Osteoblast (primary cell): ENCODE data around the gene PLET1. TPM values are rescaled to one million over a fixed set of nuclear protein-coding genes. Genes with fewer than 3 reads are reported as not detected.

Experiments
- DNase-seq: peaks from one replicate; pipeline ENCODE4 v3.0.0; 2011; ENCODE audit warnings: low spot score, mixed read lengths; ENCODE audit not compliant: insufficient read length; ENCODE audit errors: missing footprints
- H2AFZ ChIP-seq: 2 replicates; pipeline ENCODE4 v1.6.0; 2011; ENCODE audit warnings: mild to moderate bottlenecking, low read length
- H3K27ac ChIP-seq: 2 replicates; pipeline ENCODE4 v1.5.1; 2011; ENCODE audit warnings: mild to moderate bottlenecking, low read depth, low read length, moderate library complexity
- H3K27me3 ChIP-seq: 2 replicates; pipeline ENCODE4 v1.6.0; 2012; ENCODE audit warnings: mild to moderate bottlenecking, control low read depth, inconsistent platforms, low read length, moderate library complexity; ENCODE audit not compliant: insufficient read depth
- H3K36me3 ChIP-seq: 2 replicates; pipeline ENCODE4 v1.5.1; 2011; ENCODE audit warnings: mild to moderate bottlenecking, low read length, control low read depth, moderate library complexity; ENCODE audit not compliant: insufficient read depth
- H3K4me1 ChIP-seq: 2 replicates; pipeline ENCODE4 v1.5.1; 2011; ENCODE audit warnings: mild to moderate bottlenecking, low read length, control low read depth, moderate library complexity; ENCODE audit not compliant: insufficient read depth
- H3K4me2 ChIP-seq: 2 replicates; pipeline ENCODE4 v1.6.0; 2011; ENCODE audit warnings: mild to moderate bottlenecking, low read length; ENCODE audit not compliant: insufficient read depth
- H3K4me3 ChIP-seq: fragments of 200-600 bp; sonication (generic); 3 replicates; pipeline ENCODE4 v1.5.1; 2012; ENCODE audit warnings: mild to moderate bottlenecking, low read length, inconsistent platforms; ENCODE audit not compliant: insufficient read depth
- H3K79me2 ChIP-seq: 2 replicates; pipeline ENCODE4 v1.6.0; 2012; ENCODE audit warnings: mild to moderate bottlenecking, low read length, control low read depth, inconsistent platforms; ENCODE audit not compliant: insufficient read depth
- H3K9me3 ChIP-seq: 2 replicates; pipeline ENCODE4 v1.5.1; 2011; ENCODE audit warnings: low read depth, low read length, control low read depth
- H4K20me1 ChIP-seq: 2 replicates; pipeline ENCODE4 v1.6.0; 2012; ENCODE audit warnings: mild to moderate bottlenecking, low read length, control low read depth; ENCODE audit not compliant: insufficient read depth
- CTCF ChIP-seq: IDR thresholded peaks from 2 replicates; pipeline ENCODE4 v1.5.1; 2011; ENCODE audit warnings: mild to moderate bottlenecking, low read depth, low read length, moderate library complexity; ENCODE audit errors: extremely low read depth
- total RNA-seq: library from RNA; depleted of rRNA; stranded (reverse); fragments of >200 nt; gene quantifications from 2 replicates; pipeline ENCODE4 v1.2.3, GENCODE V29; 2012

PLET1 gene
- total RNA-seq = not detected in 2 replicates

- Histone ChIP-seq H3K4me3 (no peak within 1 kb of the TSS), H3K4me1 (peaks cover 5% of the 10 kb centered on the region), H3K4me2 (no peak within 1 kb of the TSS), H3K27ac (no peak within 1 kb of the TSS), H3K27me3 (no peaks in the 10 kb centered on the region), H3K79me2 (no peaks in the 10 kb centered on the region), H4K20me1 (no peaks in the 10 kb centered on the region), H3K36me3 (no peaks in the 10 kb centered on the region), H2AFZ (no peak within 1 kb of the TSS), H3K9me3 (no peaks in the 10 kb centered on the region)
- no peak for TF ChIP-seq CTCF
- no peak for DNase-seq
Measured at GRCh38 chr11:112260490-112260889, at the start of gene PLET1. Gene PLET1, minus strand, starts transcription at chr11:112260860. Its CDS starts 271 bp downstream, at chr11:112260589.

GRCh38 chr11:112310419-112310818 lies 49.8 kb upstream of the PLET1 start:
- no peak overlapping the region for H2AFZ ChIP-seq
- H3K4me3 ChIP-seq = no peak overlapping the region
- H3K9me3 ChIP-seq = no peaks in the 10 kb centered on the region

GRCh38 chr11:112308651-112309050 lies 48.0 kb upstream of the PLET1 start:
- H2AFZ ChIP-seq = no peak overlapping the region
- no peaks in the 10 kb centered on the region for H4K20me1 ChIP-seq
- no peaks in the 10 kb centered on the region for H3K79me2 ChIP-seq
- no peak for DNase-seq
- no peak overlapping the region for H3K27ac ChIP-seq
- H3K4me2 ChIP-seq = no peak overlapping the region
- TF ChIP-seq CTCF = no peak
- peaks cover under 1% of the 10 kb centered on the region for H3K4me1 ChIP-seq
- H3K9me3 ChIP-seq = no peaks in the 10 kb centered on the region
- H3K4me3 ChIP-seq = no peak overlapping the region
- no peaks in the 10 kb centered on the region for H3K27me3 ChIP-seq
- no peaks in the 10 kb centered on the region for H3K36me3 ChIP-seq

More at GRCh38 chr11:112310419-112310818, 49.8 kb upstream of the PLET1 start:
- no peak for DNase-seq
- Histone ChIP-seq H4K20me1 (no peaks in the 10 kb centered on the region), H3K79me2 (no peaks in the 10 kb centered on the region), H3K4me2 (no peak overlapping the region), H3K27me3 (no peaks in the 10 kb centered on the region), H3K27ac (no peak overlapping the region), H3K4me1 (no peaks in the 10 kb centered on the region), H3K36me3 (no peaks in the 10 kb centered on the region)
- no peak for TF ChIP-seq CTCF

- Histone ChIP-seq H3K79me2 (no peaks in the 10 kb centered on the region), H3K27ac (no peak overlapping the region), H3K36me3 (no peaks in the 10 kb centered on the region), H3K4me2 (no peak overlapping the region), H3K4me1 (peaks cover 8% of the 10 kb centered on the region), H3K4me3 (no peak overlapping the region), H4K20me1 (no peaks in the 10 kb centered on the region), H3K9me3 (no peaks in the 10 kb centered on the region), H2AFZ (no peak overlapping the region), H3K27me3 (no peaks in the 10 kb centered on the region)
- no peak for TF ChIP-seq CTCF
- no peak for DNase-seq
Measured at GRCh38 chr11:112307616-112308015, 47.0 kb upstream of the PLET1 start.
